ENCODE data around the gene DPF3. TPM values are rescaled to one million over a fixed set of nuclear protein-coding genes. Genes with fewer than 3 reads are reported as not detected.

The DPF3 gene
- total RNA-seq, 3 donors from 2014 or later (not counting 1 experiment from before 2014, with no cell fraction given): 1.4 to 1.8 (median 1.4) TPM

GRCh38 chr14:72737560-72737943, 156.3 kb downstream of the DPF3 start:
- H3K9me3 ChIP-seq (ENCODE audit: control insufficient read depth, insufficient read depth, low read length): no peaks in the 10 kb centered on the region
- intact Hi-C loops (cut with micrococcal nuclease): no loop called here
- H3K36me3 ChIP-seq (ENCODE audit: control insufficient read depth, insufficient read depth, low read length): no peaks in the 10 kb centered on the region
- H3K4me1 ChIP-seq (ENCODE audit: control insufficient read depth, insufficient read depth, low read length): peaks cover 5% of the 10 kb centered on the region
- DNase-seq: no peak
- H3K27me3 Mint-ChIP-seq (ENCODE audit: low read depth in 2 of 2): peaks cover 0 to 8% of the 10 kb centered on the region in 2 donors
- no peak overlapping the region for H3K4me3 ChIP-seq (ENCODE audit: low read length)
- H3K9me3 Mint-ChIP-seq: no peaks in the 10 kb centered on the region
- TF ChIP-seq CTCF (IDR thresholded peaks at IDR 0.05): no peak
- ATAC-seq: no peak
- no peak overlapping the region for H3K27ac ChIP-seq (ENCODE audit: low read length)
- no peaks in the 10 kb centered on the region for H3K36me3 Mint-ChIP-seq
- H3K27me3 ChIP-seq (ENCODE audit: control insufficient read depth, insufficient read depth, low read length): no peaks in the 10 kb centered on the region
- peaks cover 5 to 10% of the 10 kb centered on the region in 2 donors for H3K4me1 Mint-ChIP-seq
- no peak overlapping the region for H3K4me3 Mint-ChIP-seq
- 83% methylated on average over 5 of the region's 6 CpGs for WGBS (ENCODE audit: insufficient coverage)
- no peak overlapping the region for H3K27ac Mint-ChIP-seq

GRCh38 chr14:72736786-72737559, 156.9 kb downstream of the DPF3 start:
- no peak overlapping the region for H3K4me3 ChIP-seq (ENCODE audit: low read length)
- Mint-ChIP-seq H3K27ac (no peak overlapping the region), H3K4me3 (no peak overlapping the region), H3K27me3 (ENCODE audit: low read depth in 2 of 2) (peaks cover 0 to 8% of the 10 kb centered on the region in 2 donors), H3K9me3 (no peaks in the 10 kb centered on the region), H3K36me3 (no peaks in the 10 kb centered on the region), H3K4me1 (peaks cover 5 to 10% of the 10 kb centered on the region in 2 donors)
- H3K9me3 ChIP-seq (ENCODE audit: control insufficient read depth, insufficient read depth, low read length): no peaks in the 10 kb centered on the region
- no peaks in the 10 kb centered on the region for H3K27me3 ChIP-seq (ENCODE audit: control insufficient read depth, insufficient read depth, low read length)
- no peak overlapping the region for H3K27ac ChIP-seq (ENCODE audit: low read length)
- DNase-seq: no peak
- H3K36me3 ChIP-seq (ENCODE audit: control insufficient read depth, insufficient read depth, low read length): no peaks in the 10 kb centered on the region
- no peak for TF ChIP-seq CTCF (IDR thresholded peaks at IDR 0.05)
- WGBS (ENCODE audit: insufficient coverage): 92% methylated on average over 14 of the region's 14 CpGs
- peaks cover 5% of the 10 kb centered on the region for H3K4me1 ChIP-seq (ENCODE audit: control insufficient read depth, insufficient read depth, low read length)
- intact Hi-C loops (cut with micrococcal nuclease): no loop called here
- ATAC-seq: no peak

GRCh38 chr14:72736308-72736707, 157.6 kb downstream of the DPF3 start:
- Histone ChIP-seq H3K36me3 (ENCODE audit: control insufficient read depth, insufficient read depth, low read length) (no peaks in the 10 kb centered on the region), H3K9me3 (ENCODE audit: control insufficient read depth, insufficient read depth, low read length) (no peaks in the 10 kb centered on the region), H3K4me1 (ENCODE audit: control insufficient read depth, insufficient read depth, low read length) (peaks cover 5% of the 10 kb centered on the region), H3K27ac (ENCODE audit: low read length) (no peak overlapping the region), H3K27me3 (ENCODE audit: control insufficient read depth, insufficient read depth, low read length) (no peaks in the 10 kb centered on the region), H3K4me3 (ENCODE audit: low read length) (no peak overlapping the region)
- WGBS (ENCODE audit: insufficient coverage): 100% methylated on average over 3 of the region's 3 CpGs
- no peaks in the 10 kb centered on the region for H3K9me3 Mint-ChIP-seq
- peaks cover 0 to 8% of the 10 kb centered on the region in 2 donors for H3K27me3 Mint-ChIP-seq (ENCODE audit: low read depth in 2 of 2)
- no peak overlapping the region for H3K4me3 Mint-ChIP-seq
- intact Hi-C loops (cut with micrococcal nuclease): no loop called here
- H3K4me1 Mint-ChIP-seq: peaks cover 5 to 10% of the 10 kb centered on the region in 2 donors
- no peak overlapping the region for H3K27ac Mint-ChIP-seq
- no peak for TF ChIP-seq CTCF (IDR thresholded peaks at IDR 0.05)
- DNase-seq (no peak), ATAC-seq (no peak)
- no peaks in the 10 kb centered on the region for H3K36me3 Mint-ChIP-seq
